Measurements from ENCODE around the gene KANK4.

Gene KANK4

GRCh38 chr1:62304515-62304914, 14.7 kb downstream of the KANK4 start:
- DNase-seq: no peak

- no peak for DNase-seq
Measured at GRCh38 chr1:62301726-62302390, 17.4 kb downstream of the KANK4 start.

GRCh38 chr1:62299426-62300200, 19.6 kb downstream of the KANK4 start:
- no peak for DNase-seq

GRCh38 chr1:62295921-62296491, 23.2 kb downstream of the KANK4 start:
- no peak for DNase-seq

GRCh38 chr1:62294261-62294660, 25.0 kb downstream of the KANK4 start:
- DNase-seq: no peak

GRCh38 chr1:62288662-62289061, 30.6 kb downstream of the KANK4 start:
- DNase-seq: no peak

- no peak for DNase-seq
Measured at GRCh38 chr1:62288224-62288623, 31.0 kb downstream of the KANK4 start.

- no peak for DNase-seq
Measured at GRCh38 chr1:62286786-62287224, 32.4 kb downstream of the KANK4 start.

GRCh38 chr1:62285984-62286785, 33.0 kb downstream of the KANK4 start:
- no peak for DNase-seq

GRCh38 chr1:62285440-62285839, 33.8 kb downstream of the KANK4 start:
- DNase-seq: no peak

GRCh38 chr1:62283986-62284385, 35.2 kb downstream of the KANK4 start:
- no peak for DNase-seq

GRCh38 chr1:62282909-62283755, 36.1 kb downstream of the KANK4 start:
- DNase-seq: no peak

GRCh38 chr1:62281922-62282555, 37.2 kb downstream of the KANK4 start:
- no peak for DNase-seq

GRCh38 chr1:62280960-62281465, 38.2 kb downstream of the KANK4 start:
- DNase-seq: no peak

- no peak for DNase-seq
Measured at GRCh38 chr1:62280150-62280549, 39.1 kb downstream of the KANK4 start.

- no peak for DNase-seq
Measured at GRCh38 chr1:62276791-62277190, 42.4 kb downstream of the KANK4 start.

- no peak for DNase-seq
Measured at GRCh38 chr1:62274496-62275485, 44.4 kb downstream of the KANK4 start.

- DNase-seq: no peak
Measured at GRCh38 chr1:62273953-62274352, 45.3 kb downstream of the KANK4 start.

- peak; percentile 20 for DNase-seq
Measured at GRCh38 chr1:62271948-62272728, 47.1 kb downstream of the KANK4 start.
